HCT116 (cell line): ENCODE data around the gene VSIG4. TPM values are rescaled to one million over a fixed set of nuclear protein-coding genes. Genes with fewer than 3 reads are reported as not detected.

Experiments used
- ATAC-seq: fragments of 200-7000 bp; cut with Tn5 transposase; 2 replicates; pipeline ENCODE4 v1.9.1; 2020; ENCODE audit warnings: mild to moderate bottlenecking, moderate library complexity
- BruUV-seq: library from RNA; stranded (reverse); fragments of 400-500 nt; replicated peaks from 2 replicates; lab custom pipeline; 2021; lab: Mats Ljungman, UMichigan
- CTCF ChIA-PET: fragments of 300-600 bp; sonication (Branson Sonifier 250); formaldehyde crosslinking; loops from one replicate; lab custom pipeline; 2021; ENCODE audit warnings: antibody characterized with exemption; lab: Charles Lee
- POLR2A ChIA-PET: fragments of 300-600, 350-600 bp; sonication (Branson Sonifier 250); formaldehyde crosslinking; loops from one replicate; lab custom pipeline; 2021; ENCODE audit warnings: antibody characterized with exemption; lab: Charles Lee
- RAD21 ChIA-PET, 2 experiments: fragments of 300-600 bp; sonication (Branson Sonifier 250); formaldehyde crosslinking; loops; one replicate each; lab custom pipeline; 2023; ENCODE audit warnings: low total read pairs in 2 of 2; ENCODE audit not compliant: uncharacterized antibody in 2 of 2, unreplicated experiment in 2 of 2, low non-redundant PET in 1 of 2; lab: Charles Lee
- DNase-seq: peaks from one replicate; pipeline ENCODE4 v3.0.0-alpha.2; 2010; ENCODE audit warnings: low read depth, low spot score
- H2AFZ ChIP-seq: fragments of 200-600 bp; shearing (Covaris generic), sonication (generic); 2 replicates; pipeline ENCODE4 v1.6.1; 2017; ENCODE audit warnings: low read depth, mixed run types, mixed read lengths, antibody characterized with exemption, low read length; ENCODE audit not compliant: poor library complexity, severe bottlenecking
- H3K27ac ChIP-seq: 2 replicates; pipeline ENCODE4 v1.5.1; 2012; ENCODE audit warnings: low read depth, low read length
- H3K27me3 ChIP-seq: fragments of 200-600 bp; sonication (generic); 2 replicates; pipeline ENCODE4 v1.6.1; 2016; ENCODE audit warnings: mixed run types, low read length, mixed read lengths; ENCODE audit not compliant: insufficient read depth
- H3K36me3 ChIP-seq, 2 experiments: fragments of 200-500 bp in 1 of 2; fragments of 200-600 bp in 1 of 2; sonication (Bioruptor generic) in 1 of 2; sonication (generic) in 1 of 2; 2 replicates each; pipeline versions ENCODE4 v1.5.1 to v1.6.1; 2014 to 2016; ENCODE audit warnings: low read length in 2 of 2, inconsistent platforms in 1 of 2, mixed read lengths in 1 of 2, mixed run types in 1 of 2; ENCODE audit not compliant: insufficient read depth in 2 of 2, control insufficient read depth in 1 of 2
- H3K4me1 ChIP-seq, 2 experiments: fragments of 200-600 bp in 1 of 2; sonication (generic) in 1 of 2; 2 replicates each; pipeline versions ENCODE4 v1.5.1 to v1.6.1; 2012 to 2017; ENCODE audit warnings: low read length in 2 of 2, inconsistent platforms in 1 of 2, mild to moderate bottlenecking in 1 of 2, mixed read lengths in 1 of 2, mixed run types in 1 of 2, moderate library complexity in 1 of 2; ENCODE audit not compliant: insufficient read depth in 2 of 2, control insufficient read depth in 1 of 2
- H3K4me2 ChIP-seq: fragments of 200-600 bp; sonication (generic); 2 replicates; pipeline ENCODE4 v1.6.1; 2017; ENCODE audit warnings: mixed run types, low read length, mixed read lengths
- H3K4me3 ChIP-seq, 2 experiments: fragments of 200-600 bp in 1 of 2; sonication (generic) in 1 of 2; replicated peaks in 1 of 2; 2 replicates each; pipeline ENCODE4 v1.5.1; 2011 to 2016; ENCODE audit warnings: low read length in 2 of 2, control low read depth in 1 of 2, low read depth in 1 of 2, mild to moderate bottlenecking in 1 of 2, mixed read lengths in 1 of 2, mixed run types in 1 of 2
- H3K79me2 ChIP-seq: fragments of 200-600 bp; sonication (generic); 2 replicates; pipeline ENCODE4 v1.6.1; 2017; ENCODE audit warnings: mild to moderate bottlenecking, mixed run types, low read length, moderate library complexity, mixed read lengths; ENCODE audit not compliant: insufficient read depth
- H3K9ac ChIP-seq: fragments of 200-600 bp; sonication (generic); 2 replicates; pipeline ENCODE4 v1.6.1; 2016; ENCODE audit warnings: low read length, mixed read lengths
- H3K9me2 ChIP-seq: fragments of 200-600 bp; sonication (generic), shearing (Covaris generic); 2 replicates; pipeline ENCODE4 v1.6.1; 2017; ENCODE audit warnings: mixed run types, mild to moderate bottlenecking, moderate library complexity; ENCODE audit not compliant: insufficient read depth
- H3K9me3 ChIP-seq, 2 experiments: fragments of 200-500 bp in 1 of 2; fragments of 200-600 bp in 1 of 2; sonication (Bioruptor generic) in 1 of 2; sonication (generic) in 1 of 2; 2 replicates each; pipeline ENCODE4 v1.6.1; 2014 to 2017; ENCODE audit warnings: low read length in 2 of 2, mixed read lengths in 2 of 2, inconsistent platforms in 1 of 2, low read depth in 1 of 2, mild to moderate bottlenecking in 1 of 2, mixed run types in 1 of 2, moderate library complexity in 1 of 2; ENCODE audit not compliant: control insufficient read depth in 1 of 2, insufficient read depth in 1 of 2
- H4K20me1 ChIP-seq: fragments of 200-600 bp; sonication (generic), shearing (Covaris generic); 2 replicates; pipeline ENCODE4 v1.6.1; 2017; ENCODE audit warnings: mixed run types, mild to moderate bottlenecking, moderate library complexity; ENCODE audit not compliant: insufficient read depth
- CBX3 ChIP-seq: IDR thresholded peaks from 2 replicates; pipeline ENCODE4 v1.6.1; 2012; ENCODE audit warnings: low read depth
- EZH2 ChIP-seq: fragments of 200-600 bp; sonication (generic); IDR thresholded peaks from 2 replicates; pipeline ENCODE4 v1.6.1; 2017; ENCODE audit warnings: antibody characterized with exemption, mixed run types
- EZH2phosphoT487 ChIP-seq: fragments of 200-600 bp; IDR thresholded peaks from 2 replicates; pipeline ENCODE4 v1.6.1; 2018; ENCODE audit warnings: antibody characterized with exemption, borderline replicate concordance
- FOSL1 ChIP-seq: IDR thresholded peaks from 2 replicates; pipeline ENCODE4 v1.6.1; 2012; ENCODE audit warnings: low read depth
- JUND ChIP-seq: IDR thresholded peaks from 2 replicates; pipeline ENCODE4 v1.6.1; 2012
- POLR2A ChIP-seq: IDR thresholded peaks from 2 replicates; pipeline ENCODE4 v1.7.0; 2011; ENCODE audit warnings: borderline replicate concordance; ENCODE audit not compliant: insufficient read depth, insufficient read length; ENCODE audit errors: extremely low read depth
- POLR2AphosphoS5 ChIP-seq: IDR thresholded peaks from 2 replicates; pipeline ENCODE4 v1.6.1; 2011; ENCODE audit warnings: mild to moderate bottlenecking, low read depth, low read length, moderate library complexity
- RAD21 ChIP-seq: IDR thresholded peaks from 2 replicates; pipeline ENCODE4 v1.6.1; 2012; ENCODE audit warnings: low read depth, mild to moderate bottlenecking
- SIN3A ChIP-seq: IDR thresholded peaks from 2 replicates; pipeline ENCODE4 v1.6.1; 2012; ENCODE audit warnings: low read depth
- SP1 ChIP-seq: IDR thresholded peaks from 2 replicates; pipeline ENCODE4 v1.6.1; 2012; ENCODE audit warnings: low read depth
- SRF ChIP-seq: IDR thresholded peaks from 2 replicates; pipeline ENCODE4 v1.6.1; 2012; ENCODE audit warnings: low read depth
- YY1 ChIP-seq: IDR thresholded peaks from 2 replicates; pipeline ENCODE4 v1.6.1; 2011; ENCODE audit warnings: low read length, low read depth, moderate library complexity, mild to moderate bottlenecking; ENCODE audit not compliant: insufficient replicate concordance; ENCODE audit errors: extremely low read depth
- ZFX ChIP-seq: fragments of 450-650 bp; IDR thresholded peaks from 2 replicates; pipeline ENCODE4 v1.6.1; 2017
- ZNF274 ChIP-seq: fragments of 200-500 bp; sonication (Bioruptor generic); IDR thresholded peaks from 2 replicates; pipeline ENCODE4 v1.6.1; 2014; ENCODE audit warnings: mild to moderate bottlenecking, low read depth, low read length, inconsistent platforms
- intact Hi-C: fragments of 100-400 bp; cut with micrococcal nuclease; formaldehyde crosslinking; loops from 2 replicates; pipeline ENCODE4 v1.10.0; 2022
- total RNA-seq: library from RNA; stranded (reverse); gene quantifications from one replicate; pipeline ENCODE4 v1.2.1, GENCODE V29; 2021; ENCODE audit not compliant: unreplicated experiment
- TF ChIP-seq, protein P1 (sequence below), 3 experiments: fragments of 200-600 bp in 1 of 3; sonication (generic) in 1 of 3; IDR thresholded peaks in 2 of 3; conservative IDR thresholded peaks in 1 of 3; 2 replicates each; pipeline ENCODE4 v1.5.1; 2012 to 2017; ENCODE audit warnings: low read depth in 2 of 3, low read length in 2 of 3, antibody characterized with exemption in 1 of 3, borderline replicate concordance in 1 of 3, control low read depth in 1 of 3, mild to moderate bottlenecking in 1 of 3, mixed read lengths in 1 of 3, mixed run types in 1 of 3, moderate library complexity in 1 of 3; ENCODE audit not compliant: insufficient read depth in 1 of 3
- TF ChIP-seq, protein P2 (sequence below): IDR thresholded peaks from 2 replicates; pipeline ENCODE4 v1.6.1; 2011; ENCODE audit warnings: mild to moderate bottlenecking, low read length, moderate library complexity; ENCODE audit not compliant: insufficient replicate concordance; ENCODE audit errors: extremely low read depth

The VSIG4 gene
- total RNA-seq, 1 experiment from 2014 or later: 0.59 TPM

DNA sequence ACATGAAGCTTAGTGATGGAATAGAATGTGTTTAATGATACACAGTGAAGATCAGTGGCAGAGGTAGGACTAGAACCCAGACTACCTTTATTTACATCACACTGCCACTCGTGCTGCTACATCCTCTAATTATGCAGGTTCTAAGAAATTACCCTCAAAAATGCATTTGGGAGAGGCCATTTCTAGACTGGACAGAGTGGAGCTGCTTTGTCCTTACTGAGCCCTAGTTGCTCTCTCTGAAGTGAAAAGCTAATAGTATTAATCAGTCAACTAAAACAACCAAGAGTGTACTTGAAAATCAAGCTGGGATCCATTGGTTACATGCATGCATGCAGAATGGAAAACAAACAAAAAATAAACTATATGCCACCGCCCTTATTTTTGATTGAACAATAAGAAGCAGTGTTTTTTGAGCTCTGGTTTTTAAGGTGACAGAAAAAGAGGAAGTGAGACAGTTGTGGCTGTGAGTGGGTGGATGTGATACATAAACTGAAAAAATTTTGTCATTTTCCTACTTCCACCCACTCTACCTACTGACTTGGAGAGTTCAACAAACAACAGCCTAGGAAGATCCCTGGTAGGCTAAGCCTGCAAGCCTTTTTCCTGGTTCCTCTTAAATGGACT is 6.8 kb upstream of the VSIG4 start:
- Histone ChIP-seq H3K4me1 (no peaks in the 10 kb centered on the region), H2AFZ (no peak overlapping the region), H3K27me3 (no peaks in the 10 kb centered on the region), H3K9ac (no peak overlapping the region), H3K9me2 (no peaks in the 10 kb centered on the region), H3K4me3 (no peak overlapping the region), H3K36me3 (no peaks in the 10 kb centered on the region), H3K9me3 (no peaks in the 10 kb centered on the region), H3K79me2 (no peaks in the 10 kb centered on the region), H4K20me1 (no peaks in the 10 kb centered on the region), H3K4me2 (no peak overlapping the region), H3K27ac (no peak overlapping the region)
- ChIA-PET RAD21 (no interaction called here), POLR2A (no interaction called here), CTCF (no interaction called here)
- DNase-seq (no peak), ATAC-seq (no peak)
- BruUV-seq: no TSS peak
- intact Hi-C loops: no loop called here
- no peak for TF ChIP-seq POLR2AphosphoS5
- no peak for TF ChIP-seq YY1
- TF ChIP-seq EZH2: no peak
- no peak for TF ChIP-seq EZH2phosphoT487
- no peak for TF ChIP-seq RAD21
- TF ChIP-seq SP1: no peak
- TF ChIP-seq JUND: no peak
- no peak for TF ChIP-seq CBX3
- TF ChIP-seq ZNF274: no peak

DNA sequence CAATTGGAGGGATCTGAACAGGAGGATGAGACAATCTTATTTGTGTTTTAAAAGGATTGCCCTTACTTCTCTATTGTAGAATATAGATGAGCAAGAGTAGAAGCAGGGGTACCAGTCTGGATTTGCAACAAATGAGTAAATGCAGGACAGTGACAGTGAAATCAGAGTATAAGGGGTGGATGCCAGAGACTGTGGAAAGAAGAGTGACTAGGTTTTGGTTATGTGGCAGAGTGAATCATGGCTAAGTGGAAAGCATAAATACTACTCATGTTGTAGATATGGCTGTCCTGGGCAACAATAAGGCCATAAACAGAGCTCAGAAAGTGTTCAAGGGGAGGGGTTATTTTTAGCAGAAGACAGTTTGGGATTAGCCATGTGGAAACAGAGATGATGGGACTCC is 6.0 kb upstream of the VSIG4 start:
- Histone ChIP-seq H3K4me1 (no peaks in the 10 kb centered on the region), H3K4me2 (no peak overlapping the region), H3K4me3 (no peak overlapping the region), H2AFZ (no peak overlapping the region), H3K36me3 (no peaks in the 10 kb centered on the region), H3K9ac (no peak overlapping the region), H3K9me2 (no peaks in the 10 kb centered on the region), H3K9me3 (no peaks in the 10 kb centered on the region), H4K20me1 (no peaks in the 10 kb centered on the region), H3K27me3 (no peaks in the 10 kb centered on the region), H3K27ac (no peak overlapping the region), H3K79me2 (no peaks in the 10 kb centered on the region)
- ChIA-PET POLR2A (no interaction called here), CTCF (no interaction called here), RAD21 (no interaction called here)
- BruUV-seq: no TSS peak
- TF ChIP-seq FOSL1: no peak
- TF ChIP-seq CBX3: no peak
- no peak for TF ChIP-seq POLR2A
- TF ChIP-seq ZFX: no peak
- TF ChIP-seq SRF: no peak
- no peak for TF ChIP-seq POLR2AphosphoS5
- TF ChIP-seq, protein P1, sequence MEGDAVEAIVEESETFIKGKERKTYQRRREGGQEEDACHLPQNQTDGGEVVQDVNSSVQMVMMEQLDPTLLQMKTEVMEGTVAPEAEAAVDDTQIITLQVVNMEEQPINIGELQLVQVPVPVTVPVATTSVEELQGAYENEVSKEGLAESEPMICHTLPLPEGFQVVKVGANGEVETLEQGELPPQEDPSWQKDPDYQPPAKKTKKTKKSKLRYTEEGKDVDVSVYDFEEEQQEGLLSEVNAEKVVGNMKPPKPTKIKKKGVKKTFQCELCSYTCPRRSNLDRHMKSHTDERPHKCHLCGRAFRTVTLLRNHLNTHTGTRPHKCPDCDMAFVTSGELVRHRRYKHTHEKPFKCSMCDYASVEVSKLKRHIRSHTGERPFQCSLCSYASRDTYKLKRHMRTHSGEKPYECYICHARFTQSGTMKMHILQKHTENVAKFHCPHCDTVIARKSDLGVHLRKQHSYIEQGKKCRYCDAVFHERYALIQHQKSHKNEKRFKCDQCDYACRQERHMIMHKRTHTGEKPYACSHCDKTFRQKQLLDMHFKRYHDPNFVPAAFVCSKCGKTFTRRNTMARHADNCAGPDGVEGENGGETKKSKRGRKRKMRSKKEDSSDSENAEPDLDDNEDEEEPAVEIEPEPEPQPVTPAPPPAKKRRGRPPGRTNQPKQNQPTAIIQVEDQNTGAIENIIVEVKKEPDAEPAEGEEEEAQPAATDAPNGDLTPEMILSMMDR (IDR thresholded peaks at IDR 0.05 in 2 of 3, conservative IDR thresholded peaks at IDR 0.05 in 1 of 3; ENCODE audit: borderline replicate concordance in 1 of 3, insufficient read depth in 1 of 3, low read depth in 2 of 3, low read length in 2 of 3): no peak
- TF ChIP-seq SIN3A: no peak
- no peak for TF ChIP-seq SP1
- TF ChIP-seq, protein P2, sequence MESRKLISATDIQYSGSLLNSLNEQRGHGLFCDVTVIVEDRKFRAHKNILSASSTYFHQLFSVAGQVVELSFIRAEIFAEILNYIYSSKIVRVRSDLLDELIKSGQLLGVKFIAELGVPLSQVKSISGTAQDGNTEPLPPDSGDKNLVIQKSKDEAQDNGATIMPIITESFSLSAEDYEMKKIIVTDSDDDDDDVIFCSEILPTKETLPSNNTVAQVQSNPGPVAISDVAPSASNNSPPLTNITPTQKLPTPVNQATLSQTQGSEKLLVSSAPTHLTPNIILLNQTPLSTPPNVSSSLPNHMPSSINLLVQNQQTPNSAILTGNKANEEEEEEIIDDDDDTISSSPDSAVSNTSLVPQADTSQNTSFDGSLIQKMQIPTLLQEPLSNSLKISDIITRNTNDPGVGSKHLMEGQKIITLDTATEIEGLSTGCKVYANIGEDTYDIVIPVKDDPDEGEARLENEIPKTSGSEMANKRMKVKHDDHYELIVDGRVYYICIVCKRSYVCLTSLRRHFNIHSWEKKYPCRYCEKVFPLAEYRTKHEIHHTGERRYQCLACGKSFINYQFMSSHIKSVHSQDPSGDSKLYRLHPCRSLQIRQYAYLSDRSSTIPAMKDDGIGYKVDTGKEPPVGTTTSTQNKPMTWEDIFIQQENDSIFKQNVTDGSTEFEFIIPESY: no peak
- intact Hi-C loops: no loop called here
- ATAC-seq: no peak
- DNase-seq: no peak
